Measurements from ENCODE around the gene FILIP1L.

The FILIP1L gene

GRCh38 chr3:100136921-100137320 is 22.6 kb upstream of the FILIP1L start:
- H2AFZ ChIP-seq (ENCODE audit: low read depth): no peak overlapping the region
- no peak for TF ChIP-seq CTCF (conservative IDR thresholded peaks at IDR 0.05; ENCODE audit: low read depth, low read length)
- no peaks in the 10 kb centered on the region for H3K36me3 ChIP-seq (ENCODE audit: insufficient read depth)
- H3K27me3 ChIP-seq (ENCODE audit: insufficient read depth, low read depth): no peaks in the 10 kb centered on the region
- H3K4me1 ChIP-seq (ENCODE audit: low read depth, poor library complexity, severe bottlenecking): no peaks in the 10 kb centered on the region
- no peaks in the 10 kb centered on the region for H4K20me1 ChIP-seq (ENCODE audit: insufficient read depth)
- H3K79me2 ChIP-seq (ENCODE audit: insufficient read depth, low read depth): no peaks in the 10 kb centered on the region
- H3K4me3 ChIP-seq (IDR thresholded peaks at IDR 0.05; ENCODE audit: insufficient read depth, low read depth, low read length): no peak overlapping the region
- no peak overlapping the region for H3K27ac ChIP-seq
- no peak overlapping the region for H3K9ac ChIP-seq
- no peak overlapping the region for H3K4me2 ChIP-seq

- Histone ChIP-seq H4K20me1 (ENCODE audit: insufficient read depth) (no peaks in the 10 kb centered on the region), H3K36me3 (ENCODE audit: insufficient read depth) (no peaks in the 10 kb centered on the region), H3K27ac (no peak overlapping the region), H3K4me3 (IDR thresholded peaks at IDR 0.05; ENCODE audit: insufficient read depth, low read depth, low read length) (no peak overlapping the region), H3K79me2 (ENCODE audit: insufficient read depth, low read depth) (no peaks in the 10 kb centered on the region), H3K27me3 (ENCODE audit: insufficient read depth, low read depth) (no peaks in the 10 kb centered on the region), H3K9ac (no peak overlapping the region), H2AFZ (ENCODE audit: low read depth) (no peak overlapping the region), H3K4me1 (ENCODE audit: low read depth, poor library complexity, severe bottlenecking) (no peaks in the 10 kb centered on the region), H3K4me2 (no peak overlapping the region)
- no peak for TF ChIP-seq CTCF (conservative IDR thresholded peaks at IDR 0.05; ENCODE audit: low read depth, low read length)
These were observed 16.9 kb upstream of the FILIP1L start for GRCh38 chr3:100131241-100131640.

- H4K20me1 ChIP-seq (ENCODE audit: insufficient read depth): no peaks in the 10 kb centered on the region
- TF ChIP-seq CTCF (conservative IDR thresholded peaks at IDR 0.05; ENCODE audit: low read depth, low read length): no peak
- H3K9ac ChIP-seq: no peak overlapping the region
These were observed 15.6 kb upstream of the FILIP1L start for GRCh38 chr3:100129941-100130340.

GRCh38 chr3:100128565-100128964 is 14.3 kb upstream of the FILIP1L start:
- TF ChIP-seq CTCF (conservative IDR thresholded peaks at IDR 0.05; ENCODE audit: low read depth, low read length): no peak
- H3K27ac ChIP-seq: no peak overlapping the region
- no peak overlapping the region for H3K9ac ChIP-seq
- no peaks in the 10 kb centered on the region for H4K20me1 ChIP-seq (ENCODE audit: insufficient read depth)
- no peak overlapping the region for H2AFZ ChIP-seq (ENCODE audit: low read depth)
- H3K4me2 ChIP-seq: no peak overlapping the region
- no peaks in the 10 kb centered on the region for H3K79me2 ChIP-seq (ENCODE audit: insufficient read depth, low read depth)
- no peaks in the 10 kb centered on the region for H3K36me3 ChIP-seq (ENCODE audit: insufficient read depth)
- H3K27me3 ChIP-seq (ENCODE audit: insufficient read depth, low read depth): no peaks in the 10 kb centered on the region
- no peak overlapping the region for H3K4me3 ChIP-seq (IDR thresholded peaks at IDR 0.05; ENCODE audit: insufficient read depth, low read depth, low read length)
- H3K4me1 ChIP-seq (ENCODE audit: low read depth, poor library complexity, severe bottlenecking): peaks cover 7% of the 10 kb centered on the region

More at GRCh38 chr3:100129941-100130340, 15.6 kb upstream of the FILIP1L start:
- no peaks in the 10 kb centered on the region for H3K36me3 ChIP-seq (ENCODE audit: insufficient read depth)
- no peaks in the 10 kb centered on the region for H3K79me2 ChIP-seq (ENCODE audit: insufficient read depth, low read depth)
- H3K4me2 ChIP-seq: no peak overlapping the region
- no peaks in the 10 kb centered on the region for H3K27me3 ChIP-seq (ENCODE audit: insufficient read depth, low read depth)
- no peak overlapping the region for H2AFZ ChIP-seq (ENCODE audit: low read depth)
- H3K27ac ChIP-seq: no peak overlapping the region
- no peak overlapping the region for H3K4me3 ChIP-seq (IDR thresholded peaks at IDR 0.05; ENCODE audit: insufficient read depth, low read depth, low read length)
- peaks cover 7% of the 10 kb centered on the region for H3K4me1 ChIP-seq (ENCODE audit: low read depth, poor library complexity, severe bottlenecking)
